ENCODE data around the gene ANK2. TPM values are rescaled to one million over a fixed set of nuclear protein-coding genes. Genes with fewer than 3 reads are reported as not detected.

The ANK2 gene
- total and polyA plus RNA-seq, 7 experiments from 2014 or later, result 1.1 to 2.0 TPM; not detected in 5

DNA sequence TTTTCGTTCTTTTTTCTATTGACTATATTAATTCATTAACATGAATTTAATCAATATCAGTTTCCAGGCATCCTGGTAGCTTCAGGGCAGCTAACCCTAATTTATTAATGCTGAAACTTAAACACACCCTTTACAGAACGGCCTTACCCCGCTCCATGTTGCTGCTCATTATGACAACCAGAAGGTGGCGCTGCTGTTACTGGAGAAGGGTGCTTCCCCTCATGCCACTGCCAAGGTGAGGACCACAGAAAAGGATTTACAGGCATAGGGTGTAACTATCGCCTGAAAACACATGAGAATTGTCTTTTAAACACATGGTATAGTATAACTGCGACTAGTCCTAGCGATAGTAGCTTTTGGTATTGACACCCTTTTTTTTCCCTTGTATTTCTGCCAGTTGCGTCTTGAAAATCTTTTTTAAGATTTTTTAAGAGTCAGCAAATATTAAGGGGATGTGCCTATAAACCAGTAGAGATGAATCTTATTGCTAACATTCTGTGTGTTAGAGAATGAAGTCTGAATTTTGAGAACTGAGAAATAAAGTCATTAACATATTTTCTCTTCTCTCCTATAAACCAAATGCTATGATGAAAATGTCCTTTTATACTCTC lies 229.0 kb downstream of the ANK2 start:
- H3K36me3 ChIP-seq (ENCODE audit: control insufficient read depth in 2 of 3, insufficient read depth in 3 of 3, low read length in 3 of 3), result no peaks in the 10 kb centered on the region
- no peaks in the 10 kb centered on the region for H3K9me3 Mint-ChIP-seq
- intact Hi-C loops (cut with micrococcal nuclease), result loop anchor here (1.0 to 5.0 kb wide), 3 partner anchors 76 to 1417 kb away; no protein-coding TSS in a partner anchor
- no peak overlapping the region for H3K27ac ChIP-seq (ENCODE audit: low read depth, low read length)
- DNase-seq (peak in 7 of 9 donors; percentile 2 to 45 (median 16)), ATAC-seq (peak; percentile 60)
- no peaks in the 10 kb centered on the region for H3K4me1 ChIP-seq (ENCODE audit: control insufficient read depth in 2 of 2, insufficient read depth in 2 of 2, low read length in 2 of 2)
- ChIA-PET CTCF (no interaction called here), POLR2A (no interaction called here)
- no peak overlapping the region for H3K4me3 ChIP-seq (ENCODE audit: low read length)
- H3K9me3 ChIP-seq (ENCODE audit: control insufficient read depth in 2 of 3, low read length in 3 of 3), result no peaks in the 10 kb centered on the region
- H3K4me1 Mint-ChIP-seq, result no peaks in the 10 kb centered on the region
- H3K27ac Mint-ChIP-seq, result no peak overlapping the region
- H3K27me3 Mint-ChIP-seq, result peaks cover 11 to 21% (median 15%) of the 10 kb centered on the region in 5 donors
- H3K4me3 Mint-ChIP-seq, result no peak overlapping the region
- H3K27me3 ChIP-seq (ENCODE audit: control insufficient read depth in 2 of 2, insufficient read depth in 2 of 2, low read length in 2 of 2), result peaks cover 0 to 4% of the 10 kb centered on the region in 2 donors
- H3K36me3 Mint-ChIP-seq, result no peaks in the 10 kb centered on the region

DNA sequence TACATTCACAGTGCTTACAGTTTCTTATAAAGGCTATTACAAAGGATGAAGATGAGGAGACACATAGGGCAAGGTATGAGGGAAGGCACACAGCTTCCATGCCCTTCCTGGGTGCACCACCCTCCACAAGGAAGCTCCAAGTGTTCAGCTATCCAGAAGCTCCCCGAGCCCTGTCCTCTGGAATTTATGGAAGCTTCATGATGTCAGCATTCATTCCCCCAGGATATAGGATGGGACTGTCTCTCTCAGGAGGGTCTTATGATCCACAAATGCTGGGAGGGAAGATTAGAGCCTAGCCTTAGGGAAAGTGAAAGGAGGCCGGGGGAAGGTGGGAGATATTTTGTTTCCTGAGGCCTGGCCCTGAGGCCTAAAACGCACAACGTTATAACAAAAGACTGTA lies 236.0 kb downstream of the ANK2 start:
- Histone ChIP-seq H3K36me3 (ENCODE audit: control insufficient read depth in 2 of 3, insufficient read depth in 3 of 3, low read length in 3 of 3) (no peaks in the 10 kb centered on the region), H3K9me3 (ENCODE audit: control insufficient read depth in 2 of 3, low read length in 3 of 3) (no peaks in the 10 kb centered on the region), H3K4me3 (ENCODE audit: low read length) (no peak overlapping the region), H3K4me1 (ENCODE audit: control insufficient read depth in 2 of 2, insufficient read depth in 2 of 2, low read length in 2 of 2) (no peaks in the 10 kb centered on the region), H3K27me3 (ENCODE audit: control insufficient read depth in 2 of 2, insufficient read depth in 2 of 2, low read length in 2 of 2) (no peaks in the 10 kb centered on the region), H3K27ac (ENCODE audit: low read depth, low read length) (no peak overlapping the region)
- Mint-ChIP-seq H3K36me3 (no peaks in the 10 kb centered on the region), H3K4me3 (no peak overlapping the region), H3K27ac (no peak overlapping the region), H3K9me3 (no peaks in the 10 kb centered on the region), H3K4me1 (no peaks in the 10 kb centered on the region), H3K27me3 (peaks cover 0 to 8% (median 0%) of the 10 kb centered on the region in 5 donors)
- ChIA-PET POLR2A (no interaction called here), CTCF (no interaction called here)
- intact Hi-C loops (cut with micrococcal nuclease), result no loop called here
- no peak for ATAC-seq
- no peak for DNase-seq

- POLR2A ChIA-PET, result no interaction called here
- ATAC-seq, result no peak
- intact Hi-C loops (cut with micrococcal nuclease), result no loop called here
- no peaks in the 10 kb centered on the region for H3K4me1 Mint-ChIP-seq
- peaks cover 0 to 3% (median 0%) of the 10 kb centered on the region in 11 donors for H3K9me3 Mint-ChIP-seq
- no peaks in the 10 kb centered on the region for H3K36me3 ChIP-seq (ENCODE audit: control insufficient read depth in 2 of 3, insufficient read depth in 3 of 3, low read length in 3 of 3)
- no peak overlapping the region for H3K27ac Mint-ChIP-seq
- H3K27me3 Mint-ChIP-seq, result peaks cover 0 to 8% (median 7%) of the 10 kb centered on the region in 5 donors
- no peak for DNase-seq
- no peak overlapping the region for H3K27ac ChIP-seq (ENCODE audit: low read depth, low read length)
- no peaks in the 10 kb centered on the region for H3K27me3 ChIP-seq (ENCODE audit: control insufficient read depth in 2 of 2, insufficient read depth in 2 of 2, low read length in 2 of 2)
- H3K9me3 ChIP-seq (ENCODE audit: control insufficient read depth in 2 of 3, low read length in 3 of 3), result no peaks in the 10 kb centered on the region
- H3K4me1 ChIP-seq (ENCODE audit: control insufficient read depth in 2 of 2, insufficient read depth in 2 of 2, low read length in 2 of 2), result no peaks in the 10 kb centered on the region
- H3K4me3 Mint-ChIP-seq, result no peak overlapping the region
- no peaks in the 10 kb centered on the region for H3K36me3 Mint-ChIP-seq
- H3K4me3 ChIP-seq (ENCODE audit: low read length), result no peak overlapping the region
- CTCF ChIA-PET, result no interaction called here
Measured at GRCh38 chr4:113288257-113288656, 238.8 kb downstream of the ANK2 start.

DNA sequence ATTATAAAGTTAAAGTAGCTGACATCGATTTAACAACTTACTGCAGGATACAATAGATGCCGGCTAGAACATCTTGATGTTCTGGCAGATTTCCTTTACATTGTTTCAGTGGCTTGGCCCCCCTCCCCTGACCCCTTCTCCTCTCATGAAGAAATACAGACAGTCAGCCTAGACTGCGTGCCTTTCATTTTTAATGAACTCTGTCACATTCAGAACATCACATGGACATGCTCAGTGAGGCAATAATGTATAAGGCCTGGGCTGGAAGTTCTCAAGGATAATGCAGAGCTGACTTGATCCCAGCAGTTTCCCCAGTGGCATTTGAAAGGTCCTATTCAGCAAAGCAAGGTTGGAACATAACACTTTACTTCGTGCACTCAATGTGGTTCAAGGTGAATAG lies 239.2 kb downstream of the ANK2 start:
- intact Hi-C loops (cut with micrococcal nuclease), result no loop called here
- peaks cover 0 to 9% (median 8%) of the 10 kb centered on the region in 5 donors for H3K27me3 Mint-ChIP-seq
- Histone ChIP-seq H3K4me1 (ENCODE audit: control insufficient read depth in 2 of 2, insufficient read depth in 2 of 2, low read length in 2 of 2) (no peaks in the 10 kb centered on the region), H3K9me3 (ENCODE audit: control insufficient read depth in 2 of 3, low read length in 3 of 3) (no peaks in the 10 kb centered on the region), H3K36me3 (ENCODE audit: control insufficient read depth in 2 of 3, insufficient read depth in 3 of 3, low read length in 3 of 3) (no peaks in the 10 kb centered on the region), H3K27ac (ENCODE audit: low read depth, low read length) (no peak overlapping the region), H3K4me3 (ENCODE audit: low read length) (no peak overlapping the region), H3K27me3 (ENCODE audit: control insufficient read depth in 2 of 2, insufficient read depth in 2 of 2, low read length in 2 of 2) (no peaks in the 10 kb centered on the region)
- ChIA-PET CTCF (no interaction called here), POLR2A (no interaction called here)
- ATAC-seq (no peak), DNase-seq (no peak)
- H3K36me3 Mint-ChIP-seq, result no peaks in the 10 kb centered on the region
- H3K4me1 Mint-ChIP-seq, result no peaks in the 10 kb centered on the region
- peaks cover 0 to 3% (median 0%) of the 10 kb centered on the region in 11 donors for H3K9me3 Mint-ChIP-seq
- H3K27ac Mint-ChIP-seq, result no peak overlapping the region
- H3K4me3 Mint-ChIP-seq, result no peak overlapping the region

- Histone ChIP-seq H3K36me3 (ENCODE audit: control insufficient read depth in 2 of 3, insufficient read depth in 3 of 3, low read length in 3 of 3) (no peaks in the 10 kb centered on the region), H3K4me1 (ENCODE audit: control insufficient read depth in 2 of 2, insufficient read depth in 2 of 2, low read length in 2 of 2) (no peaks in the 10 kb centered on the region), H3K4me3 (ENCODE audit: low read length) (no peak overlapping the region), H3K27me3 (ENCODE audit: control insufficient read depth in 2 of 2, insufficient read depth in 2 of 2, low read length in 2 of 2) (no peaks in the 10 kb centered on the region), H3K27ac (ENCODE audit: low read depth, low read length) (no peak overlapping the region), H3K9me3 (ENCODE audit: control insufficient read depth in 2 of 3, low read length in 3 of 3) (no peaks in the 10 kb centered on the region)
- Mint-ChIP-seq H3K27ac (no peak overlapping the region), H3K9me3 (peaks cover 0 to 3% (median 0%) of the 10 kb centered on the region in 11 donors), H3K4me3 (no peak overlapping the region), H3K36me3 (no peaks in the 10 kb centered on the region), H3K4me1 (no peaks in the 10 kb centered on the region), H3K27me3 (peaks cover 0 to 9% (median 8%) of the 10 kb centered on the region in 5 donors)
- POLR2A ChIA-PET, result no interaction called here
- DNase-seq, result no peak
- CTCF ChIA-PET, result no interaction called here
- no peak for ATAC-seq
- intact Hi-C loops (cut with micrococcal nuclease), result no loop called here
Measured at GRCh38 chr4:113289766-113290165, 240.3 kb downstream of the ANK2 start.

GRCh38 chr4:113290666-113291065 lies 241.2 kb downstream of the ANK2 start:
- Mint-ChIP-seq H3K4me1 (no peaks in the 10 kb centered on the region), H3K27me3 (peaks cover 0 to 10% (median 8%) of the 10 kb centered on the region in 5 donors), H3K4me3 (no peak overlapping the region), H3K36me3 (no peaks in the 10 kb centered on the region), H3K9me3 (peaks cover 0 to 3% (median 0%) of the 10 kb centered on the region in 11 donors), H3K27ac (no peak overlapping the region)
- Histone ChIP-seq H3K4me3 (ENCODE audit: low read length) (no peak overlapping the region), H3K4me1 (ENCODE audit: control insufficient read depth in 2 of 2, insufficient read depth in 2 of 2, low read length in 2 of 2) (no peaks in the 10 kb centered on the region), H3K27me3 (ENCODE audit: control insufficient read depth in 2 of 2, insufficient read depth in 2 of 2, low read length in 2 of 2) (no peaks in the 10 kb centered on the region), H3K9me3 (ENCODE audit: control insufficient read depth in 2 of 3, low read length in 3 of 3) (no peaks in the 10 kb centered on the region), H3K27ac (ENCODE audit: low read depth, low read length) (no peak overlapping the region), H3K36me3 (ENCODE audit: control insufficient read depth in 2 of 3, insufficient read depth in 3 of 3, low read length in 3 of 3) (no peaks in the 10 kb centered on the region)
- intact Hi-C loops (cut with micrococcal nuclease), result no loop called here
- CTCF ChIA-PET, result no interaction called here
- DNase-seq (no peak), ATAC-seq (no peak)
- POLR2A ChIA-PET, result no interaction called here

- H3K4me1 Mint-ChIP-seq, result no peaks in the 10 kb centered on the region
- H3K4me3 ChIP-seq (ENCODE audit: low read length), result no peak overlapping the region
- ATAC-seq (no peak), DNase-seq (no peak)
- no peaks in the 10 kb centered on the region for H3K36me3 ChIP-seq (ENCODE audit: control insufficient read depth in 2 of 3, insufficient read depth in 3 of 3, low read length in 3 of 3)
- H3K27ac Mint-ChIP-seq, result no peak overlapping the region
- H3K27me3 Mint-ChIP-seq, result peaks cover 0 to 11% (median 8%) of the 10 kb centered on the region in 5 donors
- H3K27me3 ChIP-seq (ENCODE audit: control insufficient read depth in 2 of 2, insufficient read depth in 2 of 2, low read length in 2 of 2), result no peaks in the 10 kb centered on the region
- H3K9me3 ChIP-seq (ENCODE audit: control insufficient read depth in 2 of 3, low read length in 3 of 3), result no peaks in the 10 kb centered on the region
- H3K9me3 Mint-ChIP-seq, result peaks cover 0 to 3% (median 0%) of the 10 kb centered on the region in 11 donors
- no peaks in the 10 kb centered on the region for H3K36me3 Mint-ChIP-seq
- no peak overlapping the region for H3K4me3 Mint-ChIP-seq
- no peak overlapping the region for H3K27ac ChIP-seq (ENCODE audit: low read depth, low read length)
- CTCF ChIA-PET, result no interaction called here
- intact Hi-C loops (cut with micrococcal nuclease), result no loop called here
- H3K4me1 ChIP-seq (ENCODE audit: control insufficient read depth in 2 of 2, insufficient read depth in 2 of 2, low read length in 2 of 2), result no peaks in the 10 kb centered on the region
- POLR2A ChIA-PET, result no interaction called here
Measured at GRCh38 chr4:113292371-113293042, 243.1 kb downstream of the ANK2 start.

Measured in naive thymus-derived CD4-positive, alpha-beta T cell (primary cell).